Prostate gland (tissue), 2 donors: ENCODE data around the gene ZNF575. TPM values are rescaled to one million over a fixed set of nuclear protein-coding genes. Genes with fewer than 3 reads are reported as not detected.

Source experiments
- DNase-seq: peaks from one replicate; pipeline ENCODE4 v3.0.0-alpha.2; 2019; ENCODE audit warnings: low spot score
- H3K27ac ChIP-seq, 2 donors: fragments of 200-600 bp; sonication (generic); 2 replicates each; pipeline ENCODE4 v1.5.1; 2017 to 2019
- H3K27me3 ChIP-seq: fragments of 200-600 bp; sonication (generic); replicated peaks from 2 replicates; pipeline ENCODE4 v1.5.1; 2019; ENCODE audit not compliant: insufficient read depth
- H3K36me3 ChIP-seq, 2 donors: fragments of 200-600 bp; sonication (generic); 1 replicate in 1 of 2; 2 replicates in 1 of 2; pipeline versions ENCODE4 v1.5.1 to v1.8.1; 2017 to 2019
- H3K4me1 ChIP-seq: fragments of 200-600 bp; sonication (generic); replicated peaks from 2 replicates; pipeline ENCODE4 v1.5.1; 2019
- H3K4me3 ChIP-seq, 2 donors: fragments of 200-600 bp; sonication (generic); 2 replicates each; pipeline ENCODE4 v1.5.1; 2017 to 2019
- H3K9me3 ChIP-seq: fragments of 200-600 bp; sonication (generic); 2 replicates; pipeline ENCODE4 v1.5.1; 2017
- CTCF ChIP-seq, 4 experiments: fragments of 200-600 bp in 2 of 4; fragments of 450-650 bp in 2 of 4; sonication (generic) in 2 of 4; IDR thresholded peaks; 1 replicate in 3 of 4; 2 replicates in 1 of 4; pipeline ENCODE4 v1.5.1; 2016 to 2019; ENCODE audit warnings: antibody characterized with exemption in 4 of 4, mild to moderate bottlenecking in 2 of 4, moderate library complexity in 2 of 4
- POLR2A ChIP-seq: fragments of 450-650 bp; IDR thresholded peaks from one replicate; pipeline ENCODE4 v1.6.1; 2016; ENCODE audit warnings: antibody characterized with exemption, mild to moderate bottlenecking
- POLR2AphosphoS5 ChIP-seq: sonication (generic); formaldehyde crosslinking; IDR thresholded peaks from one replicate; pipeline ENCODE4 v1.6.1; 2017; ENCODE audit warnings: antibody characterized with exemption
- WGBS: methylation state at CpG from one replicate; pipeline ENCODE4 v1.1.5; 2018; 5-methylcytosine and 5-hydroxymethylcytosine counted together
- intact Hi-C: fragments of 100-400 bp; cut with DNase I; formaldehyde crosslinking; loops from one replicate; pipeline ENCODE4 v1.14.2; 2022
- total RNA-seq, 2 donors: library from RNA; depleted of rRNA; stranded (reverse); fragments of >200 nt; gene quantifications; one replicate each; pipeline ENCODE4 v1.1.0, GENCODE V29; 2016

Gene ZNF575
- total RNA-seq, 2 donors from 2014 or later = 2.0 TPM; not detected in 1

GRCh38 chr19:43534305-43534815, 1.4 kb downstream of the ZNF575 start:
- Histone ChIP-seq H3K4me1 (peaks cover 2% of the 10 kb centered on the region), H3K27ac (peak overlapping the region; percentile 88 to 93), H3K4me3 (peak overlapping the region in 1 of 2 donors; percentile 51), H3K9me3 (no peaks in the 10 kb centered on the region), H3K36me3 (no peaks in the 10 kb centered on the region), H3K27me3 (no peaks in the 10 kb centered on the region)
- no peak for TF ChIP-seq POLR2AphosphoS5
- no peak for TF ChIP-seq POLR2A
- TF ChIP-seq CTCF (IDR thresholded peaks at IDR 0.05) = no peak
- no peak for DNase-seq
- WGBS = 8% methylated on average over 17 of the region's 17 CpGs
- intact Hi-C loops = loop anchor here (2.0 to 10.0 kb wide), 2 partner anchors 60 to 220 kb away; partner anchors contain the start of gene SMG9

- H3K27me3 ChIP-seq = no peaks in the 10 kb centered on the region
- H3K36me3 ChIP-seq = no peaks in the 10 kb centered on the region
- H3K27ac ChIP-seq = peak overlapping the region; percentile 88 to 93
- DNase-seq = peak; percentile 43
- H3K4me1 ChIP-seq = peaks cover 2% of the 10 kb centered on the region
- H3K9me3 ChIP-seq = no peaks in the 10 kb centered on the region
- intact Hi-C loops = loop anchor here (2.0 to 10.0 kb wide), 4 partner anchors 42 to 220 kb away; partner anchors contain the start of genes PINLYP, SMG9 and XRCC1
- TF ChIP-seq POLR2AphosphoS5 = peak; percentile 16
- TF ChIP-seq CTCF (IDR thresholded peaks at IDR 0.05) = peak in 3 of 4 experiments; percentile 49 to 67 (median 64)
- no peak for TF ChIP-seq POLR2A
- WGBS = 63% methylated on average over 62 of the region's 62 CpGs
- no peak overlapping the region for H3K4me3 ChIP-seq
Observed at GRCh38 chr19:43534816-43535761, 2.1 kb downstream of the ZNF575 start.

- no peak for DNase-seq
- no peak overlapping the region for H3K27ac ChIP-seq
- intact Hi-C loops = loop anchor here (5.0 to 10.0 kb wide), 3 partner anchors 38 to 216 kb away; partner anchors contain the start of genes PINLYP, SMG9 and XRCC1
- no peak overlapping the region for H3K4me3 ChIP-seq
- no peaks in the 10 kb centered on the region for H3K27me3 ChIP-seq
- no peaks in the 10 kb centered on the region for H3K4me1 ChIP-seq
- no peak for TF ChIP-seq POLR2A
- no peak for TF ChIP-seq CTCF (IDR thresholded peaks at IDR 0.05)
- no peak for TF ChIP-seq POLR2AphosphoS5
- H3K9me3 ChIP-seq = no peaks in the 10 kb centered on the region
- peaks cover 5% of the 10 kb centered on the region in 2 donors for H3K36me3 ChIP-seq
Observed at GRCh38 chr19:43538922-43539321, 5.9 kb downstream of the ZNF575 start.

GRCh38 chr19:43540381-43540780, 7.4 kb downstream of the ZNF575 start:
- H3K4me3 ChIP-seq = no peak overlapping the region
- H3K4me1 ChIP-seq = no peaks in the 10 kb centered on the region
- H3K27me3 ChIP-seq = no peaks in the 10 kb centered on the region
- H3K27ac ChIP-seq = no peak overlapping the region
- DNase-seq = no peak
- TF ChIP-seq POLR2AphosphoS5 (no peak), CTCF (IDR thresholded peaks at IDR 0.05) (no peak), POLR2A (no peak)
- intact Hi-C loops = no loop called here
- WGBS = 96% methylated on average over 3 of the region's 3 CpGs
- H3K9me3 ChIP-seq = no peaks in the 10 kb centered on the region
- peaks cover 5 to 8% of the 10 kb centered on the region in 2 donors for H3K36me3 ChIP-seq
